Thyroid gland (tissue), 4 donors: Measurements from ENCODE around the gene PRKACA.

Experiments
- CTCF ChIP-seq, 6 experiments: fragments of 200-600 bp in 3 of 6; fragments of 450-650 bp in 3 of 6; sonication (generic) in 3 of 6; IDR thresholded peaks; one replicate each; pipeline ENCODE4 v1.5.1; 2016 to 2019; ENCODE audit warnings: antibody characterized with exemption in 6 of 6, mild to moderate bottlenecking in 2 of 6, inconsistent platforms in 1 of 6, moderate library complexity in 1 of 6
- POLR2A ChIP-seq, 2 donors: fragments of 450-650 bp; IDR thresholded peaks; one replicate each; pipeline ENCODE4 v1.6.1; 2017; ENCODE audit warnings: antibody characterized with exemption in 2 of 2, mild to moderate bottlenecking in 2 of 2, moderate library complexity in 1 of 2

GRCh38 chr19:14053500-14053899, 64.1 kb downstream of the PRKACA start:
- no peak for TF ChIP-seq CTCF (IDR thresholded peaks at IDR 0.05)
- no peak for TF ChIP-seq POLR2A (IDR thresholded peaks at IDR 0.05)
